SIG-M5 (cell line): ENCODE results near the gene VAV1.
"Not testable (repeated sequence)": the region's sequence is repeated elsewhere in the genome, so short reads cannot be mapped to it uniquely, and the experiment has no call there.

Experiments
- DNase-seq: peaks from one replicate; lab custom pipeline; 2025; lab: John Stamatoyannopoulos, UW

Gene VAV1

GRCh38 chr19:6761053-6761676 lies 11.3 kb upstream of the VAV1 start:
- no peak for DNase-seq

- DNase-seq = not testable (repeated sequence)
Observed at GRCh38 chr19:6762253-6762797, 10.2 kb upstream of the VAV1 start.

GRCh38 chr19:6765738-6766356 lies 6.7 kb upstream of the VAV1 start:
- DNase-seq = no peak

GRCh38 chr19:6766357-6767080 lies 6.0 kb upstream of the VAV1 start:
- no peak for DNase-seq

GRCh38 chr19:6767081-6767356 lies 5.5 kb upstream of the VAV1 start:
- no peak for DNase-seq

- DNase-seq = peak; percentile 45
Observed at GRCh38 chr19:6767357-6768235, 4.9 kb upstream of the VAV1 start, which contains the start of gene SH2D3A. SH2D3A (minus strand) TSS chr19:6767435; CDS start chr19:6763748, 3,687 bp downstream.

GRCh38 chr19:6768236-6768785 lies 4.2 kb upstream of the VAV1 start:
- DNase-seq = no peak

- no peak for DNase-seq
Observed at GRCh38 chr19:6769006-6769619, 3.4 kb upstream of the VAV1 start.

GRCh38 chr19:6771648-6772027 lies 870 bp upstream of the VAV1 start:
- not testable (repeated sequence) for DNase-seq

- no peak for DNase-seq
Observed at GRCh38 chr19:6772866-6773322, 386 bp downstream of the VAV1 start.

GRCh38 chr19:6773323-6773931 lies 919 bp downstream of the VAV1 start:
- DNase-seq = no peak

GRCh38 chr19:6774821-6775707 lies 2.6 kb downstream of the VAV1 start:
- no peak for DNase-seq

GRCh38 chr19:6776045-6776444 lies 3.5 kb downstream of the VAV1 start:
- DNase-seq = not testable (repeated sequence)

- DNase-seq = no peak
Observed at GRCh38 chr19:6776999-6777398, 4.5 kb downstream of the VAV1 start.

- DNase-seq = no peak
Observed at GRCh38 chr19:6777434-6777833, 4.9 kb downstream of the VAV1 start.

- no peak for DNase-seq
Observed at GRCh38 chr19:6778386-6778785, 5.9 kb downstream of the VAV1 start.

GRCh38 chr19:6779206-6779605 lies 6.7 kb downstream of the VAV1 start:
- no peak for DNase-seq

- DNase-seq = no peak
Observed at GRCh38 chr19:6787393-6787792, 14.9 kb downstream of the VAV1 start.

GRCh38 chr19:6788896-6789295 lies 16.4 kb downstream of the VAV1 start:
- DNase-seq = no peak
